ENCODE measurements around the gene JARID2. TPM values are rescaled to one million over a fixed set of nuclear protein-coding genes. Genes with fewer than 3 reads are reported as not detected.

JARID2 gene
- total RNA-seq, 4 donors from 2014 or later: 10.8 to 31.6 (median 14.3) TPM

DNA sequence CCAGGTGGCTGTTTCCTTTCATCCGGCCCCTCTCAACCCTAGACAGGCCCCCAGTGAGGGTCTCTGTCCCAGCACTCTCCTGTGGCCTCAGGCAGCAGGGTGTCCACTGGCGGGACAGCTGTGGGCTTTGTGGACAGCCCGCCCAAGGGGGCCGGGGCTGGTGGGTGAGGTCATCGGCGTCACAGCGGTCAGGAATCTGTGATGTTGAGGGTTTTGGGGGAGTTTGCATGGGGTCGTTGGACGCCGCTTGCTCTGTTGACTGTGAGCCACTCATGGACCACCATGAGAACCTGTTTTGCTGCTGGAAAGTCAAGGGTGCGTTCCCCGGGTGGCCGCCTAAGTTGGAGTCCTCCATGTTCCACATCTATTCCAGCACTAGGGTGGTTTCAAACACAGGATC is 270.5 kb downstream of the JARID2 start:
- DNase-seq (ENCODE audit: low spot score) (no peak), ATAC-seq (ENCODE audit: low FRiP score) (no peak)
- TF ChIP-seq, protein P1, sequence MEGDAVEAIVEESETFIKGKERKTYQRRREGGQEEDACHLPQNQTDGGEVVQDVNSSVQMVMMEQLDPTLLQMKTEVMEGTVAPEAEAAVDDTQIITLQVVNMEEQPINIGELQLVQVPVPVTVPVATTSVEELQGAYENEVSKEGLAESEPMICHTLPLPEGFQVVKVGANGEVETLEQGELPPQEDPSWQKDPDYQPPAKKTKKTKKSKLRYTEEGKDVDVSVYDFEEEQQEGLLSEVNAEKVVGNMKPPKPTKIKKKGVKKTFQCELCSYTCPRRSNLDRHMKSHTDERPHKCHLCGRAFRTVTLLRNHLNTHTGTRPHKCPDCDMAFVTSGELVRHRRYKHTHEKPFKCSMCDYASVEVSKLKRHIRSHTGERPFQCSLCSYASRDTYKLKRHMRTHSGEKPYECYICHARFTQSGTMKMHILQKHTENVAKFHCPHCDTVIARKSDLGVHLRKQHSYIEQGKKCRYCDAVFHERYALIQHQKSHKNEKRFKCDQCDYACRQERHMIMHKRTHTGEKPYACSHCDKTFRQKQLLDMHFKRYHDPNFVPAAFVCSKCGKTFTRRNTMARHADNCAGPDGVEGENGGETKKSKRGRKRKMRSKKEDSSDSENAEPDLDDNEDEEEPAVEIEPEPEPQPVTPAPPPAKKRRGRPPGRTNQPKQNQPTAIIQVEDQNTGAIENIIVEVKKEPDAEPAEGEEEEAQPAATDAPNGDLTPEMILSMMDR (IDR thresholded peaks at IDR 0.05): no peak

DNA sequence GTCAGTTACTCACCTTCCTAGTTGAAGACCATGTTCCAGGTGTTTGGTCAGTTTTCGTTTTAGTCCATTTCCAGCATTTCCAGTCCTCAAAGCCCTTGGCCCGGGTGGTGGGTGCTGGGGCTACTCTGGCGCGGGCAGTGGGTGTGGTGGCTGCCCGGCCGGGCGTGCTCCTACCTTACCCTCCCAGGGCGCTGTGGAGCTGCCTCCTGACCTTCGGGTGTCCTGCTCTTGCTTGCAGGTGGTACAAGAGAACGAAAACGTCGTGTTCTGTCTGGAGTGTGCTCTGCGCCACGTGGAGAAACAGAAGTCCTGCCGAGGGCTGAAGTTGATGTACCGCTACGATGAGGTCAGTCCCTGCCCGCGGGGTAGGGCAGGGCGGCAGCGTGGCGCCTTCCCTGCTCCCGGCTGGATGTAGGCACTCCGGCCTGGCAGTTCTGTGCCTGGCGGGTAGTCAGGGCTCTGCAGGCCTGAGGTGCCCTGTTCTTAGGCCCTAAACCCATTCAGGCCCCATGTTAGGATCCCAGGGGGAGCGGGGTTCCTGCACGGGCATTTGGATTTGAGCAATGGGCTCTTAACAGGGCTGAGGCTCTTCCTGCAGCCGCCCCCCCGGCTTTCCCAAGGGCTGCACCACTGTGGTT is 271.2 kb downstream of the JARID2 start:
- no peak for ATAC-seq (ENCODE audit: low FRiP score)
- peak; percentile 11 for DNase-seq (ENCODE audit: low spot score)
- TF ChIP-seq, protein P1 (IDR thresholded peaks at IDR 0.05): no peak

DNA sequence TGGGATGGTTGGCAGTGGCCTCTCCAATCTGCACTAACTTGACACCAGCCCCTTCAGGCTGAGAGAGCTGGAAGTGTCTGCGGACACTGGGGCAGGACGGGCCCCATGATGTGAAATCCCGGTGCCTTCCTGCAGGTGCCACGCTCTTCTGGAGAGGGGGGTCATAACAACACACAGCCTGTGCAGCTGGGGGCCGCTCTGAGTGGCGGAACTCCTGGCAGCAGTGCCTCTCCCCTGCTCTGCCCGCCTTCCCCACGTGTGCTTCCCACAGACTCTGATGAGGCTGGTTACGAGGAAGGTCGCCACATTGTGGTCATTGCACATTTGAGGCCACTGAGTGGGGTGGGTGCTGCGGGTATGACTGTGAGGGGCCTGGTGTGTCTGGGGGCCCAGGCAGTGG is 271.7 kb downstream of the JARID2 start:
- TF ChIP-seq, protein P1 (IDR thresholded peaks at IDR 0.05): no peak
- DNase-seq (ENCODE audit: low spot score) (peak; percentile 14), ATAC-seq (ENCODE audit: low FRiP score) (peak; percentile 14)

DNA sequence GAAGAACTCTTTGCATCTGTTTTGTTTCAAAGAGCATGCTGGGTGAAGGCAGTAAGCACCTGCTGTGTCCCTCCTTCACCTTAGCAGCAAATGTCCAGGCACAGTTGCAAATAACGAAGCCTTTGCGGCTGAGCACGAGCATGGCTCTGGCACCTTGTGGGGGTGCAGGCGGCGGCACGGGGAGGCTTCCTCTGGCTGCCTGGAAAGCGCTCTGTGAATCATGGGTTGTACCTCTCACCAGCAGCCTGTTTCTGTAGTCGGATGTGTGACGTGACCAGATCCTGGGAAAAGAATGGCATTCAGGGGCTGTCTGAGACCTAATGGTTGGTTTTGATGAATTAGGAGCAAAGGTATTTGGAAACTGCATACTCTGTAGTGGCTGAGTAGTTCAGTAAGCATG is 272.2 kb downstream of the JARID2 start:
- TF ChIP-seq, protein P1 (IDR thresholded peaks at IDR 0.05): no peak
- DNase-seq (ENCODE audit: low spot score): peak; percentile 11

DNA sequence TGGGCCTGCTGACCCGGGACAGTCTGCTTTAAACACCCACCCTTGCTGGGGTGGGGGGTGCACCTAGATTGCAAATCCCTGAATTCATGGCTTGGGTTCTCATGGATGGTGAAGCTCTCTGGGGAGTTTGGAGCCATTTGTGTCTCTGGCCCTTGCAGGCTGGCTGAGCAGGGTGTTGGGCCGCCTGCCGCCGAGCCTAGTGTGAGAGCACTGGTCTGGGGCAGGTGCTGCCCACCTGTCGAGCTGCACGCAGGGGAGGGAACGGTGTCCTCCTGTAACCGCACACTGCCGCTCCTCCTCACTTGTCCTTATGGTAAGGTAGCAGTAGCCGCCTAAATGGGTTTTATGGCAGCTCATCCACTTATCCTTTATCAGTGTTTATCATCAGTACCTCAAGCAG is 273.0 kb downstream of the JARID2 start:
- ATAC-seq (ENCODE audit: low FRiP score) (no peak), DNase-seq (ENCODE audit: low spot score) (peak; percentile 9)
- TF ChIP-seq, protein P1 (IDR thresholded peaks at IDR 0.05): no peak

More for the DNA sequence above, 272.2 kb downstream of the JARID2 start:
- no peak for ATAC-seq (ENCODE audit: low FRiP score)

DNA sequence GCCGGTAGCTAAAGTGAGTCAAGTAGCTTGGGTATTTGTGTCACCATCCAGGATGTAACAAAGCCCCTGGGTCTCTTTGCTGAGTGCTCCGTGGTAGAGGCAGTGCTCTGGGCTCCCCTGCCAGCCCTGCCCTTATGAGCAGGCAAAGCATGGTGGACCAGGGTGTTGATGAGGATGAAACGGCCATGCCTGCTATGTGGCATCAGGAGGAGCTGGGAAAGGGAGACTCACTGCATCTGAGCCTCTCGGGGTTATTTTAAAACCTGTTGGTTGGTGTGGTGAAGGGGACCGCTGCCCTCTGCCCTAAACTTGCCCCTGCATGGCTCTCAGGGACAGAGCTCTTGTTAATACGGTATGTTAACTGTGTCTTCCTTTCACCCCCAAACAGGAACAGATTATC is 273.8 kb downstream of the JARID2 start:
- TF ChIP-seq, protein P1 (IDR thresholded peaks at IDR 0.05): no peak
- DNase-seq (ENCODE audit: low spot score) (peak; percentile 13), ATAC-seq (ENCODE audit: low FRiP score) (no peak)

DNA sequence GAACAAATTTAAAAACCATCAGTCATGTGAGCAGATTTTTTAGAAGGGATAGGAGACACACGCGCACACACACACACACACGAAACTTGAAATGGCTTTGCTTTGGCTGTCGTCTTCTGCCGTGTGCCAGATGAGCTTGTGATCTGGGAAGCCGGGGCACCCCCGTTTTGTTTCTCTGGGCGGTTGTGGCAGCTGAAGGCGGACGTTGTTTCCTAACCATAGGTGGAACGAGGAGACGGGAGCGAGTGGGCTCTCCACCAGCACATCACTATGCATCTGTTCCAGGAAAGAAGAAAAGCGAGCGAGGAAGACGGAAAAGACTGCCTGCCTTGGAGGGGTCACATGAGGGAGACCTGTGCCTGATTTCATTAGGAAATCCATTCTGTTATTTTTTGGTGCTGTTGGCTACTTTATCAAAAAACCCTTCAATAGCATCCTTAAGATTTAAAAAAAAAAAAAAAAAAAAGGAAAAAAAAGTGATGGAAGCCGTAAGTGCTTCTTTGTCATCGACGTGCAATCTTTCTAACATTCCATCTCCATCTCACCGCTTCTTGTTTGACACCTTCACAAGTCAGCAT is 274.8 kb downstream of the JARID2 start:
- DNase-seq (ENCODE audit: low spot score) (no peak), ATAC-seq (ENCODE audit: low FRiP score) (no peak)
- TF ChIP-seq, protein P1 (IDR thresholded peaks at IDR 0.05): no peak
